GM12801 (cell line): ENCODE measurements around the gene TRPT1.

Experiments used
- TF ChIP-seq, protein P1 (sequence below): IDR thresholded peaks from one replicate; pipeline ENCODE4 v1.5.1; 2011; ENCODE audit warnings: control low read depth; ENCODE audit not compliant: insufficient read length; ENCODE audit errors: extremely low read depth

The TRPT1 gene

DNA sequence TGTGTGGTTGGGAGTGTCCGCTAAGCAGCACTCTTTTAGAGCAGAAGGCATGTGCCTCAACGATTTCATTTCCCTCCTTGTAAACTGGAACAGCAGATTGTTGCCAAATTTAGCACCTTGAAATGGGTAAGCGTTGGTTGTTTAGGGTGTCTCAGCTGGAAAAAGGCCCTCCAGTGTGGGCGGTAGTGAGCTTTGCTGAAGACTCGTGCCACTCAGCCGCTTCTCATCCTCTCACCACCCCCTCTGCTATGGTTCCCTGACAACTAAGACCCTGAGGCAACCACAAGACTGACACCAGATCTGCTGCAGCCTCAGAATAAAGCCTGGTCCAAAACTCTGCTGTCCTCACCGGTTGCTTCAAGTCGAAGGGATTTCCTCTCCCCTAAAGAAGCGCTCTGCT, 29.4 kb downstream of the TRPT1 start:
- TF ChIP-seq, protein P1, sequence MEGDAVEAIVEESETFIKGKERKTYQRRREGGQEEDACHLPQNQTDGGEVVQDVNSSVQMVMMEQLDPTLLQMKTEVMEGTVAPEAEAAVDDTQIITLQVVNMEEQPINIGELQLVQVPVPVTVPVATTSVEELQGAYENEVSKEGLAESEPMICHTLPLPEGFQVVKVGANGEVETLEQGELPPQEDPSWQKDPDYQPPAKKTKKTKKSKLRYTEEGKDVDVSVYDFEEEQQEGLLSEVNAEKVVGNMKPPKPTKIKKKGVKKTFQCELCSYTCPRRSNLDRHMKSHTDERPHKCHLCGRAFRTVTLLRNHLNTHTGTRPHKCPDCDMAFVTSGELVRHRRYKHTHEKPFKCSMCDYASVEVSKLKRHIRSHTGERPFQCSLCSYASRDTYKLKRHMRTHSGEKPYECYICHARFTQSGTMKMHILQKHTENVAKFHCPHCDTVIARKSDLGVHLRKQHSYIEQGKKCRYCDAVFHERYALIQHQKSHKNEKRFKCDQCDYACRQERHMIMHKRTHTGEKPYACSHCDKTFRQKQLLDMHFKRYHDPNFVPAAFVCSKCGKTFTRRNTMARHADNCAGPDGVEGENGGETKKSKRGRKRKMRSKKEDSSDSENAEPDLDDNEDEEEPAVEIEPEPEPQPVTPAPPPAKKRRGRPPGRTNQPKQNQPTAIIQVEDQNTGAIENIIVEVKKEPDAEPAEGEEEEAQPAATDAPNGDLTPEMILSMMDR, result no peak

DNA sequence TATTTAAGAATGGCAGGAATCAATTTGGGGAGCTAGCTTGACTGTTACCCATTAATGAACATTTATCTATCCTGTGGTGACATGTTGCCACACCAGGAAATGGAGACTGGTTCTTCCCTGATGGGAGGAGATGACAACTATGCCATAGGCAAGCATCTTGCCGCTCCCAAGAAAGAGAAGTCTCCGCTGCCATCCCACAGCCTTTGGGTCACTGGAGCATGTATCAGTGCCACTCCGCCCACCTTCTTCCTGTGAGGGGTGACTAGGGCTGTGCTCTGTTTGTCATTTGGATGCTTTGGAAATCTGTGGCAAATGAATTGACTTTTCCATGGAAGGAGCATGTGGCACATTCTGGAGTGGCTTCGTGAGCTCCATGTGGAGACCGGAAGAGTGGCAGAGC, 33.6 kb downstream of the TRPT1 start:
- TF ChIP-seq, protein P1, result no peak

DNA sequence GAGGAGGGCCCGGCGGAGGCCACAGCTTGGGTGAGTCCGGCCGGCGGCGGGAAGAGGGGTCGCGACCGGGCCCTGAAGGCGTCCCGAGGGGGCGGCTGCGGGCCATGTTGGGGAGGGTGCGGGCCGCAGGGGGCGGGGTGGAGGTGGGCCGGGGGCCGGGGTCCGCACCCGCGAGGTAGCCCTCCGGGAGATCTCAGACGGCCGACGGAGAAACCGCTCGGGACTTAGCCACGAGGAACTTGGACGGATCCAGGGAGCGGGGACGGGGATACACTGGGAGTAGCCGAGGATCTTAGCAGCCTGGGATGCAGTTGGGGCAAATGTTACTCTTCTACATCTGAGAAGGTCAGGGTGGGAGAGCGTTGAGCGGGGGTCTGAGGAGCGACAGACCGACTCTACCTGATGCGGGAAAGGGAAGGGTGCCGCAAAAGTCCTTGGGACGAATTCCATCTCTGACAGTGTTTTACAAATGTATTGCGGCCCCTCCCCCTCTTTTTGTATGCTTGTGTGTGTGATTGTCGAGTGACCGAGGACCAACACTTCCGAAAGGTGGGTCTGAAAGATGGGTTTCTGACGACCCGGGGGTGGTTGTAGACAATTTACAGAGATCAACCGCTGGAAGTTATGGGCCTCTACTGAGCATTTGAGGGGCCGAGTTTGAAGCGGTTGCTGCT, 39.4 kb downstream of the TRPT1 start:
- TF ChIP-seq, protein P1, result no peak

DNA sequence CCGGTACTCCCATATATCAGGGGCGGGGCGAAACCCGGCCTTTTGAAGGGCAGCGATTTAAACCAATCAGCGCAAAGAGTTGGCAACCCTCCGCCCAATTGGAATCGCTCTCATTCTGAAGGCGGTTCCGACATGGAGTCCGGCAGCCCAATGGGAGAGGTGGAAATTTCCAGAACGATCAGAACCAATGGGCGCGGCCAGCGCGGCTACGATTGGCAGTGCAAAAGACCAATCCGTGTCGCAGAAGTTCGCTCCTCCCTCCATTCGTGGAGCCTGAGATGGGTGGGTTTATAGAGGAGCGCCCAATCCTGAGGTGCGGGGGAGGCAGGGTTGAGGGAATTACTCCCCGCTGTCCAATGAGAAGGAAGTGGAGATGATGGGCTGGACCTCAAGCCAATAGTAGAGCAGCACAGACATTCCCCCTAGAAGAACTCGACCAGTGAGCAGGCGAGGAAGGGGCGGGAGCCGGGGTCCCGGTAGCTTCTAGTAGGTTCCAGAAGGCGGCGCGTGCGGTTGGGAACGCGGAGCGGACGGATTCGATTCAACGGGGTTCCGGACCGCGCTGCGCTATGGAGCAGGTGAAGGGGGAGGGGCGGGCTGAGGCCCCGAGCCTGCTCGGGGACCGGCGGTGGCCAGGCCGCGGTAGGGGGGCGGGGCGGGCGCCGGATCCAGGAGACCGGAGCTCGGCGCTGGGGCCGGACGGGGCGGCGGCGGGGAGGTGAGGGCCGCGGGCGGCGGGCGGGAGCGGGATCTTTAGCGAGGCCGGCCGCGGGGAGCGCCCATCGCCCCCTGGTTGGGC, 40.1 kb downstream of the TRPT1 start, which contains the start of gene STIP1:
STIP1 (plus strand) TSS at position 479 of the 799 bp plus-strand sequence; CDS start at position 570, 91 bp downstream.
- TF ChIP-seq, protein P1, result no peak

DNA sequence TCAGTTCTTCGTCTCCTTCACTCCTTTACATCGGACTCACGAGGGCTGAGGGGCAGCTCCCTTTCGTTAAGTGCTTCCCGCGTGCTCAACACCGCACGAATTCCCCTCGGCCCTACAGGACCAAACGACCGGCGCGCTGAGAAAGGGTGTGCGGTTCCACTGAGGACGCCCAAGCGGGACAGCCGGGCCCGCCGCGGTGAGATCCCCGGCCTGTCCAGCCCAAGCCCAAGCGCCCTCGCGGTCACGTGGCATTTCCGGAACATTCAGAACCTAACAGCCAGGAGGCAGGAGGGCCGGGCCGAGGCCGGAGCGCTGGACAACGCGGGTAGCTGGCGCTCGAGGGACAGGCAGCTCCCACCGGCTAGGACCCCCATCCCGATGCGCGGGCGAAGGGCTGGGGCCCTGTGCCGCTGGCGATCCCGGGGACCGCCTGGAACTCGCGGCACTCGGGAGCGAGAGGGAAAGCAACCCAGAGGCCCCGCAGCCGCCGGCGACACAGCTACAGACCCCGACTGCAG, 40.8 kb downstream of the TRPT1 start:
- TF ChIP-seq, protein P1, result no peak

DNA sequence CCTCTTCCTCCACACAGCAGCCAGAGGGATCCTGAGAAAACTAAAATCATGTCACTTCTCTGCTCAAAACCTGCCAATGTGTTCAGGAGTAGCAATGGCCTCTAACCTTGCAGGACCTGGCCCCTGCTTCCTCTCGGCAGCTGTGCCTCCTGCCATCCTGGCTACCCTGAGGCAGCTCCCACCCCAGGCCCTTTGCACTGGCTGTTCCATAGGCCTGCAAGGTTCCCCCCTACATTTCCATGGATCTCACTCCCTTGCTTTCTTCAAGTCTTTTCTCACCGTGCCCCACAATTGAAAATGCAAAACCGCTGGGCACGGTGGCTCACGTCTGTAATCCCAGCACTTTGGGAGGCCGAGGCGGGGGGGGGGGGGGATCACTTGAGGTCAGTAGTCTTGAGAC, 42.1 kb downstream of the TRPT1 start:
- TF ChIP-seq, protein P1, result no peak

DNA sequence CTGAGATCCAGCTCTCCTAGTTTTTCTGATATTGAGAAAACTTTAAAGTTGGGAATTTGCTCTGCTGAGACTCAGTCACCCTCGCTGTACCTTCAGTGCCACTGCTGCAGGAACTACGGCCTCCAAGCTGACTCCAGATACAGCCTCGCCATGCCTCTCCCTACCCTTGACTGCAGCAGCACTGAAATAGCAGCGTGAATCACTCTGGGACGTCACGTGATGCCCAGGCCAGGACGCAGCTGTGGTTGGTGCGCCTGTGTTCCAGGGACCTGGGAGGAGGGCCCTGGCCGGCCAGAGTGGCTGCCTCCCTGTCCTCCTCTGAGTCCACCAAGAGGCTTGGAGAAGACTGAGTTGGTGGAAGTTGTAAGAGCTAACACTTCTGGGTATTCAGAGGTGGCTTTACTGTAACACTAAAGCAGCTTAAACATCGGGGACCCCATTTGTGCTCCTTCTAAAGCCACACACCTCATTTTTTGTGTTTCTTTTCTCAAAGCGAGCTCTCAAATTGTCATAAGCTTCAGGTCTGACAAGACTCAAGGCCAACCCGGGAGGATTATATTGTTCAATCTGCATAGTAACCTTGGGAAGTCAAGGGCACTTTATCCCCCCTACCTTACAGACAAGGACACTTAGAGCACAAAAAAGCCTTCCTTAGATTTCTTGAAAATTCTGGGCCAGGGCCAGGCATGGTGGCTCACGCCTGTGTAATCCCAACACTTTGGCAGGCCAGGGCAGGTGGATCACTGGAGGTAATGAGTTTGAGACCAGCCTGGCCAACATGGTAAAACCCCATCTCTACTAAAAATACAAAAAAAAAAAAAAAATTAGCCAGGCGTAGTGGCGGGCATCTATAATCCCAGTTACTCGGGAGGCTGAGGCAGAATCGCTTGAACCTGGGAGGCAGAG, 44.2 kb downstream of the TRPT1 start:
- TF ChIP-seq, protein P1, result no peak
